GM18907 (cell line): Measurements from ENCODE around the gene SEMA3B.
"Not testable (repeated sequence)": the region's sequence is repeated elsewhere in the genome, so short reads cannot be mapped to it uniquely, and the experiment has no call there.

Experiments
- ATAC-seq: cut with Tn5 transposase; IDR thresholded peaks from one replicate; pipeline ENCODE4 v1.9.1; 2021; ENCODE audit warnings: mild to moderate bottlenecking, moderate library complexity; ENCODE audit not compliant: unreplicated experiment

The SEMA3B gene

GRCh38 chr3:50237754-50238548 is 31.0 kb upstream of the SEMA3B start:
- peak; percentile 37 for ATAC-seq

GRCh38 chr3:50238549-50239026 is 30.4 kb upstream of the SEMA3B start:
- ATAC-seq, result no peak

- ATAC-seq, result no peak
These were observed 29.3 kb upstream of the SEMA3B start for GRCh38 chr3:50239649-50240048.

- ATAC-seq, result no peak
These were observed 27.8 kb upstream of the SEMA3B start for GRCh38 chr3:50241163-50241562.

GRCh38 chr3:50241713-50242380 is 27.1 kb upstream of the SEMA3B start:
- no peak for ATAC-seq

- no peak for ATAC-seq
These were observed 26.6 kb upstream of the SEMA3B start for GRCh38 chr3:50242381-50242770.

GRCh38 chr3:50242851-50243542 is 25.9 kb upstream of the SEMA3B start:
- ATAC-seq, result no peak

- no peak for ATAC-seq
These were observed 25.4 kb upstream of the SEMA3B start for GRCh38 chr3:50243543-50243895.

- not testable (repeated sequence) for ATAC-seq
These were observed 24.1 kb upstream of the SEMA3B start for GRCh38 chr3:50244813-50245212.

GRCh38 chr3:50245251-50245745 is 23.6 kb upstream of the SEMA3B start:
- ATAC-seq, result no peak

- ATAC-seq, result peak; percentile 68
These were observed 23.0 kb upstream of the SEMA3B start for GRCh38 chr3:50245831-50246516.

GRCh38 chr3:50246517-50246954 is 22.4 kb upstream of the SEMA3B start:
- peak; percentile 37 for ATAC-seq

GRCh38 chr3:50248387-50248786 is 20.6 kb upstream of the SEMA3B start:
- no peak for ATAC-seq

- no peak for ATAC-seq
These were observed 19.5 kb upstream of the SEMA3B start for GRCh38 chr3:50249457-50249856.

- ATAC-seq, result no peak
These were observed 18.4 kb upstream of the SEMA3B start for GRCh38 chr3:50250514-50250913.

GRCh38 chr3:50251220-50251619 is 17.7 kb upstream of the SEMA3B start:
- ATAC-seq, result no peak

GRCh38 chr3:50254577-50255250 is 14.2 kb upstream of the SEMA3B start:
- ATAC-seq, result no peak

GRCh38 chr3:50255251-50255615 is 13.7 kb upstream of the SEMA3B start:
- ATAC-seq, result no peak

GRCh38 chr3:50256978-50257890 is 11.7 kb upstream of the SEMA3B start:
- no peak for ATAC-seq
